ENCODE results near the gene KRTAP2-3. TPM values are rescaled to one million over a fixed set of nuclear protein-coding genes. Genes with fewer than 3 reads are reported as not detected.

KRTAP2-3 gene
- total RNA-seq, 1 experiment from 2014 or later = 6.3 TPM

DNA sequence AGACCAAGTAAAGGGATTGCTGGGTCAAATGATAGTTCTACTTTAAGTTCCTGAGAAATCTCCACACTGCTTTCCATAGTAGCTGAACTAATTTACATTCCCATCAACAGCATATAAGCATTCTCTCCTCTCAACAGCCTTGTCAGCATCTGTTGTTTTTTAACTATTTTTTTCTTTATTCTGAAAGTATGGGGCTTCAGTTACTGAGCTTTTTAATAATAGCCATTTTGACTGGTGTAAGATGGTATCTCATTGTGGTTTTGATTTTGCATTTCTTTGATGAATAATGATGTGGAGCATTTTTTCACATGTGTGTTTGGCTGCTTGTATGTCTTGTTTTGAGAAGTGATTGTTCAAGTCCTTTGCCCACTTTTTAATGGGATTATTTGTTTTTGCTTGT lies 7.3 kb downstream of the KRTAP2-3 start:
- intact Hi-C loops (cut with micrococcal nuclease) = no loop called here
- BruUV-seq (replicated peaks) = no TSS peak
- ATAC-seq (no peak), DNase-seq (ENCODE audit: low read depth, low spot score) (no peak)
- RAD21 ChIA-PET (ENCODE audit: low non-redundant PET in 1 of 2, low total read pairs in 2 of 2, uncharacterized antibody in 2 of 2, unreplicated experiment in 2 of 2) = no interaction called here
- H3K4me1 ChIP-seq (ENCODE audit: control insufficient read depth in 1 of 2, insufficient read depth in 2 of 2, low read length in 2 of 2) = no peaks in the 10 kb centered on the region; a peak in 1 of 4 replicates
- TF ChIP-seq ZFX (IDR thresholded peaks at IDR 0.05) (no peak), YY1 (IDR thresholded peaks at IDR 0.05; ENCODE audit: extremely low read depth, insufficient replicate concordance, low read depth, low read length) (no peak), SRF (IDR thresholded peaks at IDR 0.05; ENCODE audit: low read depth) (no peak), EZH2phosphoT487 (IDR thresholded peaks at IDR 0.05; ENCODE audit: borderline replicate concordance) (no peak), CBX3 (IDR thresholded peaks at IDR 0.05; ENCODE audit: low read depth) (no peak), POLR2A (IDR thresholded peaks at IDR 0.05; ENCODE audit: borderline replicate concordance, extremely low read depth, insufficient read depth, insufficient read length) (no peak), EZH2 (IDR thresholded peaks at IDR 0.05) (no peak), FOSL1 (IDR thresholded peaks at IDR 0.05; ENCODE audit: low read depth) (no peak), JUND (IDR thresholded peaks at IDR 0.05) (no peak), ELF1 (IDR thresholded peaks at IDR 0.05; ENCODE audit: borderline replicate concordance, low read depth) (no peak), EGR1 (IDR thresholded peaks at IDR 0.05; ENCODE audit: low read depth) (no peak), SP1 (IDR thresholded peaks at IDR 0.05; ENCODE audit: low read depth) (no peak)
- TF ChIP-seq, protein P1, sequence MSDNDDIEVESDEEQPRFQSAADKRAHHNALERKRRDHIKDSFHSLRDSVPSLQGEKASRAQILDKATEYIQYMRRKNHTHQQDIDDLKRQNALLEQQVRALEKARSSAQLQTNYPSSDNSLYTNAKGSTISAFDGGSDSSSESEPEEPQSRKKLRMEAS (IDR thresholded peaks at IDR 0.05) = no peak
- TF ChIP-seq, protein P2, sequence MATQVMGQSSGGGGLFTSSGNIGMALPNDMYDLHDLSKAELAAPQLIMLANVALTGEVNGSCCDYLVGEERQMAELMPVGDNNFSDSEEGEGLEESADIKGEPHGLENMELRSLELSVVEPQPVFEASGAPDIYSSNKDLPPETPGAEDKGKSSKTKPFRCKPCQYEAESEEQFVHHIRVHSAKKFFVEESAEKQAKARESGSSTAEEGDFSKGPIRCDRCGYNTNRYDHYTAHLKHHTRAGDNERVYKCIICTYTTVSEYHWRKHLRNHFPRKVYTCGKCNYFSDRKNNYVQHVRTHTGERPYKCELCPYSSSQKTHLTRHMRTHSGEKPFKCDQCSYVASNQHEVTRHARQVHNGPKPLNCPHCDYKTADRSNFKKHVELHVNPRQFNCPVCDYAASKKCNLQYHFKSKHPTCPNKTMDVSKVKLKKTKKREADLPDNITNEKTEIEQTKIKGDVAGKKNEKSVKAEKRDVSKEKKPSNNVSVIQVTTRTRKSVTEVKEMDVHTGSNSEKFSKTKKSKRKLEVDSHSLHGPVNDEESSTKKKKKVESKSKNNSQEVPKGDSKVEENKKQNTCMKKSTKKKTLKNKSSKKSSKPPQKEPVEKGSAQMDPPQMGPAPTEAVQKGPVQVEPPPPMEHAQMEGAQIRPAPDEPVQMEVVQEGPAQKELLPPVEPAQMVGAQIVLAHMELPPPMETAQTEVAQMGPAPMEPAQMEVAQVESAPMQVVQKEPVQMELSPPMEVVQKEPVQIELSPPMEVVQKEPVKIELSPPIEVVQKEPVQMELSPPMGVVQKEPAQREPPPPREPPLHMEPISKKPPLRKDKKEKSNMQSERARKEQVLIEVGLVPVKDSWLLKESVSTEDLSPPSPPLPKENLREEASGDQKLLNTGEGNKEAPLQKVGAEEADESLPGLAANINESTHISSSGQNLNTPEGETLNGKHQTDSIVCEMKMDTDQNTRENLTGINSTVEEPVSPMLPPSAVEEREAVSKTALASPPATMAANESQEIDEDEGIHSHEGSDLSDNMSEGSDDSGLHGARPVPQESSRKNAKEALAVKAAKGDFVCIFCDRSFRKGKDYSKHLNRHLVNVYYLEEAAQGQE (IDR thresholded peaks at IDR 0.05; ENCODE audit: low read depth) = no peak
- TF ChIP-seq, protein P3, sequence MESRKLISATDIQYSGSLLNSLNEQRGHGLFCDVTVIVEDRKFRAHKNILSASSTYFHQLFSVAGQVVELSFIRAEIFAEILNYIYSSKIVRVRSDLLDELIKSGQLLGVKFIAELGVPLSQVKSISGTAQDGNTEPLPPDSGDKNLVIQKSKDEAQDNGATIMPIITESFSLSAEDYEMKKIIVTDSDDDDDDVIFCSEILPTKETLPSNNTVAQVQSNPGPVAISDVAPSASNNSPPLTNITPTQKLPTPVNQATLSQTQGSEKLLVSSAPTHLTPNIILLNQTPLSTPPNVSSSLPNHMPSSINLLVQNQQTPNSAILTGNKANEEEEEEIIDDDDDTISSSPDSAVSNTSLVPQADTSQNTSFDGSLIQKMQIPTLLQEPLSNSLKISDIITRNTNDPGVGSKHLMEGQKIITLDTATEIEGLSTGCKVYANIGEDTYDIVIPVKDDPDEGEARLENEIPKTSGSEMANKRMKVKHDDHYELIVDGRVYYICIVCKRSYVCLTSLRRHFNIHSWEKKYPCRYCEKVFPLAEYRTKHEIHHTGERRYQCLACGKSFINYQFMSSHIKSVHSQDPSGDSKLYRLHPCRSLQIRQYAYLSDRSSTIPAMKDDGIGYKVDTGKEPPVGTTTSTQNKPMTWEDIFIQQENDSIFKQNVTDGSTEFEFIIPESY (IDR thresholded peaks at IDR 0.05; ENCODE audit: extremely low read depth, insufficient replicate concordance, low read length) = no peak
- 0 out of 4 replicates have a peak, but pooled peaks cover 0 to 4% of the 10 kb centered on the region in 2 experiments for H3K36me3 ChIP-seq (ENCODE audit: control insufficient read depth in 1 of 2, insufficient read depth in 2 of 2, low read length in 2 of 2)
- POLR2A ChIA-PET = no interaction called here
- H3K79me2 ChIP-seq (ENCODE audit: insufficient read depth, low read length) = no peaks in the 10 kb centered on the region
- peaks cover 0 to 19% of the 10 kb centered on the region in 2 experiments; a peak in 1 of 4 replicates for H3K9me3 ChIP-seq (ENCODE audit: control insufficient read depth in 1 of 2, insufficient read depth in 1 of 2, low read depth in 1 of 2, low read length in 2 of 2)
- H3K27me3 ChIP-seq (ENCODE audit: insufficient read depth, low read length) = no peaks in the 10 kb centered on the region
- no peak overlapping the region for H3K27ac ChIP-seq (ENCODE audit: low read depth, low read length)
- H3K9ac ChIP-seq (ENCODE audit: low read length) = no peak overlapping the region
- no peak overlapping the region for H2AFZ ChIP-seq (ENCODE audit: low read depth, low read length, poor library complexity, severe bottlenecking)
- H3K4me2 ChIP-seq (ENCODE audit: low read length) = no peak overlapping the region
- CTCF ChIA-PET = no interaction called here
- no peak overlapping the region for H3K4me3 ChIP-seq (replicated peaks in 1 of 2; ENCODE audit: low read depth in 1 of 2, low read length in 2 of 2)
- H3K9me2 ChIP-seq (ENCODE audit: insufficient read depth) = no peaks in the 10 kb centered on the region
- H4K20me1 ChIP-seq (ENCODE audit: insufficient read depth) = no peaks in the 10 kb centered on the region

Data from HCT116 (cell line).